H4 (cell line): ENCODE data around the gene WWOX. TPM values are rescaled to one million over a fixed set of nuclear protein-coding genes. Genes with fewer than 3 reads are reported as not detected.

Experiments used
- total RNA-seq: library from RNA; depleted of rRNA; stranded (reverse); fragments of >200 nt; shearing (Covaris generic); gene quantifications from 2 replicates; pipeline ENCODE4 v1.2.3, GENCODE V29; 2014; rRNA removed

WWOX gene
- total RNA-seq, 1 experiment from 2014 or later, result 25.4 TPM

Other genes with a start within 250 kb of the WWOX start
- gene CLEC3A, start 77.1 kb upstream of the WWOX start, total RNA-seq, result 10.9 TPM in 2 replicates